WTC11 (cell line): ENCODE results near the gene CACNA1C. TPM values are rescaled to one million over a fixed set of nuclear protein-coding genes. Genes with fewer than 3 reads are reported as not detected.

Source experiments
- ATAC-seq: fragments of 200-7000 bp; cut with Tn5 transposase; 2 replicates; pipeline ENCODE4 v1.10.0; 2021; ENCODE audit warnings: mild to moderate bottlenecking, moderate library complexity
- CTCF ChIA-PET: fragments of 300-600 bp; sonication (Branson Sonifier 250); formaldehyde crosslinking; loops from one replicate; lab custom pipeline; 2021; ENCODE audit warnings: antibody characterized with exemption; lab: Charles Lee
- POLR2A ChIA-PET: fragments of 350-600 bp; sonication (Branson Sonifier 250); formaldehyde crosslinking; loops from one replicate; lab custom pipeline; 2021; ENCODE audit warnings: antibody characterized with exemption; lab: Charles Lee
- DNase-seq: peaks from one replicate; pipeline ENCODE4 v3.0.0; 2021; ENCODE audit warnings: low spot score
- H3K27ac Mint-ChIP-seq: 2 replicates; pipeline ENCODE4 v1.8.0; 2021; ENCODE audit warnings: mixed read lengths
- H3K27me3 Mint-ChIP-seq: 2 replicates; pipeline ENCODE4 v1.8.0; 2021; ENCODE audit warnings: low read depth, mild to moderate bottlenecking, moderate library complexity, mixed read lengths
- H3K36me3 Mint-ChIP-seq: 2 replicates; pipeline ENCODE4 v1.8.0; 2021; ENCODE audit warnings: mixed read lengths
- H3K4me1 Mint-ChIP-seq: 2 replicates; pipeline ENCODE4 v1.8.0; 2022; ENCODE audit warnings: mixed read lengths
- H3K4me3 Mint-ChIP-seq: 2 replicates; pipeline ENCODE4 v1.8.0; 2021; ENCODE audit warnings: mild to moderate bottlenecking, moderate library complexity, mixed read lengths
- H3K9me3 Mint-ChIP-seq: 2 replicates; pipeline ENCODE4 v1.8.0; 2021; ENCODE audit warnings: mixed read lengths
- ATF6 ChIP-seq: sonication (generic); formaldehyde crosslinking; IDR thresholded peaks from 2 replicates; pipeline ENCODE4 v1.8.1; 2023; ENCODE audit warnings: mild to moderate bottlenecking, missing genetic modification reagents
- CREM ChIP-seq: sonication (generic); formaldehyde crosslinking; IDR thresholded peaks from 2 replicates; pipeline ENCODE4 v1.8.1; 2022; ENCODE audit warnings: mild to moderate bottlenecking, missing genetic modification reagents, moderate library complexity
- CTCF ChIP-seq: fragments of 200-600 bp; IDR thresholded peaks from 2 replicates; pipeline ENCODE4 v1.8.0; 2022; ENCODE audit warnings: antibody characterized with exemption
- FOXJ3 ChIP-seq: sonication (generic); formaldehyde crosslinking; IDR thresholded peaks from 2 replicates; pipeline ENCODE4 v1.9.0; 2021; ENCODE audit warnings: missing genetic modification reagents, mild to moderate bottlenecking, borderline replicate concordance
- FOXK1 ChIP-seq: sonication (generic); formaldehyde crosslinking; IDR thresholded peaks from 2 replicates; pipeline ENCODE4 v1.8.0; 2022; ENCODE audit warnings: mild to moderate bottlenecking, moderate library complexity, missing genetic modification reagents
- GRHL2 ChIP-seq: fragments of 250-450 bp; sonication (Bioruptor Pico); IDR thresholded peaks from 2 replicates; pipeline ENCODE4 v1.8.0; 2022; ENCODE audit warnings: mild to moderate bottlenecking, moderate library complexity; ENCODE audit not compliant: insufficient replicate concordance, severe bottlenecking
- GTF2I ChIP-seq: fragments of 250-450 bp; sonication (Bioruptor Pico); conservative IDR thresholded peaks from 2 replicates; pipeline ENCODE4 v1.4.0; 2021; ENCODE audit warnings: mild to moderate bottlenecking
- HMGXB4 ChIP-seq: sonication (generic); formaldehyde crosslinking; IDR thresholded peaks from 2 replicates; pipeline ENCODE4 v1.8.1; 2023; ENCODE audit warnings: mild to moderate bottlenecking, moderate library complexity, missing genetic modification reagents
- MLX ChIP-seq: sonication (generic); formaldehyde crosslinking; IDR thresholded peaks from 2 replicates; pipeline ENCODE4 v1.8.1; 2023; ENCODE audit warnings: mild to moderate bottlenecking, missing genetic modification reagents, moderate library complexity
- MXD4 ChIP-seq: fragments of 250-450 bp; sonication (Bioruptor Pico); IDR thresholded peaks from 2 replicates; pipeline ENCODE4 v1.8.0; 2021; ENCODE audit warnings: mild to moderate bottlenecking, moderate library complexity, borderline replicate concordance
- SP1 ChIP-seq: sonication (generic); formaldehyde crosslinking; conservative IDR thresholded peaks from 2 replicates; pipeline ENCODE4 v1.8.1; 2022; ENCODE audit warnings: missing genetic modification reagents
- STAT6 ChIP-seq: sonication (generic); formaldehyde crosslinking; conservative IDR thresholded peaks from 2 replicates; pipeline ENCODE4 v1.8.1; 2023; ENCODE audit warnings: mild to moderate bottlenecking, low read depth, missing genetic modification reagents, moderate library complexity
- TCF7 ChIP-seq: sonication (generic); formaldehyde crosslinking; IDR thresholded peaks from 2 replicates; pipeline ENCODE4 v1.8.0; 2022; ENCODE audit warnings: mild to moderate bottlenecking, low read depth, missing genetic modification reagents, moderate library complexity
- TEAD4 ChIP-seq: sonication (generic); formaldehyde crosslinking; IDR thresholded peaks from 2 replicates; pipeline ENCODE4 v1.8.0; 2022; ENCODE audit warnings: mild to moderate bottlenecking, missing genetic modification reagents
- ZBTB43 ChIP-seq: sonication (generic); formaldehyde crosslinking; IDR thresholded peaks from 2 replicates; pipeline ENCODE4 v1.8.1; 2023; ENCODE audit warnings: mild to moderate bottlenecking, missing genetic modification reagents
- ZMAT4 ChIP-seq: fragments of 250-450 bp; sonication (Bioruptor Pico); IDR thresholded peaks from 2 replicates; pipeline ENCODE4 v1.9.0; 2021; ENCODE audit warnings: mild to moderate bottlenecking
- ZNF121 ChIP-seq: sonication (generic); formaldehyde crosslinking; IDR thresholded peaks from 2 replicates; pipeline ENCODE4 v1.8.0; 2023; ENCODE audit warnings: missing genetic modification reagents
- ZNF317 ChIP-seq: sonication (generic); formaldehyde crosslinking; IDR thresholded peaks from 2 replicates; pipeline ENCODE4 v1.8.1; 2023; ENCODE audit warnings: low read depth, mild to moderate bottlenecking, moderate library complexity, missing genetic modification reagents, borderline replicate concordance
- ZNF425 ChIP-seq: fragments of 250-450 bp; sonication (Bioruptor Pico); conservative IDR thresholded peaks from 2 replicates; pipeline ENCODE4 v1.9.0; 2021; ENCODE audit warnings: mild to moderate bottlenecking
- total RNA-seq: library from RNA; stranded (reverse); gene quantifications from 3 replicates; pipeline ENCODE4 v1.2.3, GENCODE V29; 2021

The CACNA1C gene
- total RNA-seq, 1 experiment from 2014 or later, result 1.7 TPM

GRCh38 chr12:2679068-2679815 is 626.5 kb downstream of the CACNA1C start:
- ChIA-PET CTCF (interaction anchor here (0.7 to 1.4 kb wide), 4 partner anchors 12 to 166 kb away, joined by 3 to 4 read pairs (median 3); no protein-coding TSS in a partner anchor), POLR2A (no interaction called here)
- Mint-ChIP-seq H3K27me3 (no peaks in the 10 kb centered on the region), H3K9me3 (peaks cover 3% of the 10 kb centered on the region), H3K4me1 (peaks cover 14% of the 10 kb centered on the region), H3K4me3 (no peak overlapping the region), H3K36me3 (no peaks in the 10 kb centered on the region; the same call in 1 of the 2 replicates), H3K27ac (no peak overlapping the region)
- DNase-seq, result no peak
- no peak for ATAC-seq
- no peak for TF ChIP-seq TEAD4 (CRISPR knock-in tag)
- no peak for TF ChIP-seq ZNF317 (CRISPR knock-in tag)
- no peak for TF ChIP-seq CTCF
- no peak for TF ChIP-seq ZBTB43 (CRISPR knock-in tag)
- no peak for TF ChIP-seq FOXK1 (CRISPR knock-in tag)
- TF ChIP-seq GRHL2 (CRISPR knock-in tag), result no peak
- no peak for TF ChIP-seq HMGXB4 (CRISPR knock-in tag)
- TF ChIP-seq ZMAT4 (CRISPR knock-in tag), result no peak
- TF ChIP-seq ZNF121 (CRISPR knock-in tag), result no peak
- no peak for TF ChIP-seq ZNF425 (CRISPR knock-in tag)
- no peak for TF ChIP-seq FOXJ3
- no peak for TF ChIP-seq SP1 (CRISPR knock-in tag)
- no peak for TF ChIP-seq GTF2I (CRISPR knock-in tag)
- TF ChIP-seq TCF7 (CRISPR knock-in tag), result no peak
- TF ChIP-seq MXD4 (CRISPR knock-in tag), result no peak
- no peak for TF ChIP-seq MLX (CRISPR knock-in tag)
- no peak for TF ChIP-seq CREM (CRISPR knock-in tag)
- TF ChIP-seq STAT6 (CRISPR knock-in tag), result no peak
- TF ChIP-seq ATF6 (CRISPR knock-in tag), result no peak
